Measurements from ENCODE around the gene SAMD4A.

Gene SAMD4A

GRCh38 chr14:54564868-54565784 is 1.8 kb upstream of the SAMD4A start:
- DNase-seq (ENCODE audit: low read depth, low spot score), result no peak

GRCh38 chr14:54565785-54566409 is 1.0 kb upstream of the SAMD4A start:
- no peak for DNase-seq (ENCODE audit: low read depth, low spot score)
- H3K27ac ChIP-seq, result peak overlapping the region; percentile 95

More at GRCh38 chr14:54564868-54565784, 1.8 kb upstream of the SAMD4A start:
- H3K27ac ChIP-seq, result peak overlapping the region; percentile 95

DNA sequence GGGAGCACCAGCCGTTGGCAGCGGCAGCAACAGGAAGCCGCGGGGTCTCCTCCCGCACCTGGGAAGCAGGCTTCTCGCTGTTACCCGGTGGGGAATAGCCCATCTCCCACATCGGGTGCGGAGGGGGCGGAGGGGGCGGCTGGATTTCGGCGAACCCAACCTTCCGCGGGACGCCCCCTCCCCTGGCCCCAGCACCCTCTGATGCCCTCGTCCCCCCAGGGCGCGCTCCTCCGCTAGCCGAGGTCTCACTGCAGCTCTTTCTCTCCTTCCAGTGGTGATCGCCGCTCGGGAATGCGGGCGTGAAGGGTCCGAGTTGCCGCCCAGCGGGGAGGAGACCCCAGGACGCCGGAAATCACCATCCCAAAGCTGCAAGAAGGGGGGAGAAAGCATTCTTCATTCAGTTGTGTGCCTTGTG is 303 bp downstream of the SAMD4A start:
- H3K27ac ChIP-seq, result peak overlapping the region; percentile 95
- no peak for DNase-seq (ENCODE audit: low read depth, low spot score)

GRCh38 chr14:54567639-54568561 is 972 bp downstream of the SAMD4A start:
- no peak for DNase-seq (ENCODE audit: low read depth, low spot score)
- H3K27ac ChIP-seq, result peak overlapping the region; percentile 95

- peak overlapping the region; percentile 89 for H3K27ac ChIP-seq
- DNase-seq (ENCODE audit: low read depth, low spot score), result no peak
These were observed 2.1 kb downstream of the SAMD4A start for GRCh38 chr14:54568821-54569595.

- no peak for DNase-seq (ENCODE audit: low read depth, low spot score)
- peak overlapping the region; percentile 89 for H3K27ac ChIP-seq
These were observed 3.1 kb downstream of the SAMD4A start for GRCh38 chr14:54570047-54570446.

DNA sequence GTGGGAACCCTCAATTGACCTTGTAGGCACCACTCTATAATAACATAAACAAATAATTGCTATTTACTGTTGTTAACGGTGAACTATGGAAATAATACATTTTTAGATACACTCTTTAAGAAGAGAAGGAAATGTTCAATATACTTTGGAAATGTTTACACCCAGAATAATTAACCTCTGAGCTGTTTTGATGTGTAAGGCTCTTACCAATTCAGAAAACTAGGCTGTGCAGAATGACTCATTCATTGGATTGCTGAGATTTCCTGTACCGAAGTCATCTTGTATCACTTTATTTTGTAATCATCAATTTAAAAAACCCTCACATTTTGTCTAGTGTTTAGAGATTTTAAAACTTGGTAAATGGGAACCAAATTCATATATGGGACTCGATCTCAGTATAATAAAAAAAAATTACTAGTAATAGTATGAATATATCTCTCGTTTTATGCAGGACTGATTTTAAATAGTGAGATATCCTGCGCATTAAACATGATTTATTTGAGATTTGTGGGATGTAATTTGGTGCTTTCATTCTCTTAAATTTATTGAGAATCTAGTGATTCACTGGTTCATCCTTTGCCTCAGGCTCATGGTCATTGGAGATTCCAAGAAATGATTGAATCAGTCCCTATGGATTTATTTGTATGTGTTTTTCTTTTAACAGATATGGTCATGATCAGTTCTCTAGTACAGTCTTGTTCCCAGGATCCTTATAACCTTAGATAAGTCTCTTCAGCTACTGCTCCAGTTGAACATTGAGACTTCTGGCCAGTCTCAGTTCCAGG is 3.9 kb downstream of the SAMD4A start:
- H3K27ac ChIP-seq, result peak overlapping the region; percentile 89
- DNase-seq (ENCODE audit: low read depth, low spot score), result peak; percentile 58

- DNase-seq (ENCODE audit: low read depth, low spot score), result no peak
- H3K27ac ChIP-seq, result no peak overlapping the region
These were observed 5.4 kb downstream of the SAMD4A start for GRCh38 chr14:54572316-54572715.

DNA sequence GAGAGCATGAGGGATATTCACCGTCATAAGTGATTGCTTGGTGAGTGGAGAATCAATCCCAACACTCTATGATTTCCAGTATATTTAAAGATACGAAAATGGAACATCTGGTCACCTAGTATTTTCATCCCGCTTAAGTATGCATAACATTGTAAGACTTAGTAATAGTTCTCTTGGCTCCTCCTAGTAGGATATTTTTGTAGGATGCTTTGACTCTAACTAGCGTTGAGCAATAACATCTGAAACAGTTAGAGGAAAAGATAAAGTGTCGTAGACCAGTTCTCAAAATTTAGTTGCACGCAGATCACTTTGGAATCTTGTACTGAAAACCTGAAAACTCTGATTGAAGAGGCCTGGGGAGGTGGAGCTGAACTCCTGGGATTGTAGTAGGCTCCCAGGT is 7.6 kb downstream of the SAMD4A start:
- DNase-seq (ENCODE audit: low read depth, low spot score), result no peak
- H3K27ac ChIP-seq, result no peak overlapping the region

GRCh38 chr14:54577494-54577893 is 10.6 kb downstream of the SAMD4A start:
- H3K27ac ChIP-seq, result no peak overlapping the region
- DNase-seq (ENCODE audit: low read depth, low spot score), result no peak

DNA sequence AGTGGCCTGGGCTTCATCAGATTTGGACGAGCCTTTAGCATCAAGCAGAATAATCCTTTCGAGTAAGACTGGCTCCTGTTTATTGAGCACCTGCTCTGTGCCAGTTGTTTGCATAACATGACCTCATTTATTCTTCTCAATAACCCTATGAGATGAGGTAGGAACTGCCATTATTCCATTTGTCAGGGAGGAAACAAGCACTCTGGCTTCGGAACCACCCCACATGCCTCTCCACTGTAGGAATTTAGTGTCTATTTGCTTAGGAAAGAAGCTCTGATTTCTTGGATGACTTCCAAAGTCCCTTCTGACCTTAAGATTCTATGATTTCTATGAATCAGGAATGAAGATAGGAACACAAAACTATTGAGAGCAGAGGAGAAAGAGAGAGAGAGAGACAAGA is 11.0 kb downstream of the SAMD4A start:
- no peak overlapping the region for H3K27ac ChIP-seq
- no peak for DNase-seq (ENCODE audit: low read depth, low spot score)

GRCh38 chr14:54579621-54580020 is 12.7 kb downstream of the SAMD4A start:
- no peak for DNase-seq (ENCODE audit: low read depth, low spot score)
- H3K27ac ChIP-seq, result no peak overlapping the region

DNA sequence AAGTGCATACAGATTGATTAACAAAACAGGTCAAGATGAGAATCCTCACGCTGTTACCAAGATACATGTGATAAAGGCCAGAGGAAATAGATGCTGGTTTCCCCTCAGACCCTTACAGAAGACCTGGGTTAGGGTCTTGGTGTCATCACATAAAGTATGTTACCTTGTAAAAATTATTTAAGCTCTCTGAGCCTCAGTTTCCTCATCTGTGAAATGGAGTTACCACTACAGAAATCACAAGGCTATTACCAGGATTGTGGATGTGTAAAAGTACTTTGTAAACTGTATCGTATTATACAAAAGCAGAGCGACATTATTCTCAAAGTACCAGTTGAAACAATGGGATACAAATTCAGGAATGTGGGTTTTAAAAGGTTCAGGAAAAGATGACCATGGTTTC is 14.0 kb downstream of the SAMD4A start:
- DNase-seq (ENCODE audit: low read depth, low spot score), result no peak
- H3K27ac ChIP-seq, result no peak overlapping the region

- no peak overlapping the region for H3K27ac ChIP-seq
These were observed 15.4 kb downstream of the SAMD4A start for GRCh38 chr14:54582334-54582733.

GRCh38 chr14:54584097-54584496 is 17.2 kb downstream of the SAMD4A start:
- no peak for DNase-seq (ENCODE audit: low read depth, low spot score)
- H3K27ac ChIP-seq, result no peak overlapping the region

More at GRCh38 chr14:54582334-54582733, 15.4 kb downstream of the SAMD4A start:
- no peak for DNase-seq (ENCODE audit: low read depth, low spot score)

DNA sequence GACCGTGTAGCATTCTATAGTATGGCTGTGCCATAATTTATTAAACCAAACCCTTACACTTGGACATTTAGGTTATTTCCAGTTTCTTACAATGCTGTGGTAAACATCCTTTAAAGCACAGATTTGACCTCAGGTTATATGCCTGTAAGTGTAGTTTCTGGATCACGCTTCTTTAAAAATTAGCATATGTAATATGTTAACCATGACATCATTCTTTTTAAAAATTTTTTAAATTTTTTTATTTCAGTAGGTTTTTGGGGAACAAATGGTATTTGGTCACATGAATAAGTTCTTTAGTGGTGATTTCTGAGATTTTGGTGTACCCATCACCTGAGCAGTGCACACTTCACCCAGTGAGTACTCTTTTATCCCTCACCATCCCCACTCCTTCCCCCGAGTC is 18.3 kb downstream of the SAMD4A start:
- DNase-seq (ENCODE audit: low read depth, low spot score), result no peak
- H3K27ac ChIP-seq, result no peak overlapping the region

GRCh38 chr14:54589076-54589475 is 22.1 kb downstream of the SAMD4A start:
- H3K27ac ChIP-seq, result peak overlapping the region; percentile 18

GRCh38 chr14:54589843-54590242 is 22.9 kb downstream of the SAMD4A start:
- no peak overlapping the region for H3K27ac ChIP-seq
- no peak for DNase-seq (ENCODE audit: low read depth, low spot score)

More at GRCh38 chr14:54589076-54589475, 22.1 kb downstream of the SAMD4A start:
- no peak for DNase-seq (ENCODE audit: low read depth, low spot score)

DNA sequence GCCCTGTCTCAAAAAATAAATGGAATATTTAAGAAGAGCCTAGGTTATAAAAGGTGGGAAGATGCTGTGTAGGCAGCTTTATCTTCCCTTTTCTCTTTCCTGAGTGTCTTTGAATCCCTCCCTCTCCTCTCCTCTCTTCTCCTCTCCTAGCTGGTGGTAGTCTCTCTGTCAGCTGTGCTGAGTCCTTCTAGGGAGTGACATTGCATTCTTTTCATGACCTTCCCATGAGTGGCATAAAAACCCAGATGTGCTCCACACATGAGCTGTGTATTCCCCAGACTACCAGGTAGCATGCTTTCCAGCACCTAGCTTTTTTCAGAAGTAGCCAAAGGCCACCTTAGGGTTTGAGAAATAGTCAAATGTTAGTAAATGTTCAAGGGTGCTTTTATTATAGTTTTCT is 23.6 kb downstream of the SAMD4A start:
- no peak for DNase-seq (ENCODE audit: low read depth, low spot score)
- no peak overlapping the region for H3K27ac ChIP-seq
